C4-2B (cell line): Measurements from ENCODE around the gene SHROOM1.

ENCODE experiments used
- ZFX ChIP-seq: fragments of 450-650 bp; IDR thresholded peaks from 2 replicates; pipeline ENCODE4 v1.6.1; 2017
- TF ChIP-seq, protein P1 (sequence below): fragments of 450-650 bp; conservative IDR thresholded peaks from 2 replicates; pipeline ENCODE4 v1.5.1; 2017; ENCODE audit warnings: mild to moderate bottlenecking

DNA sequence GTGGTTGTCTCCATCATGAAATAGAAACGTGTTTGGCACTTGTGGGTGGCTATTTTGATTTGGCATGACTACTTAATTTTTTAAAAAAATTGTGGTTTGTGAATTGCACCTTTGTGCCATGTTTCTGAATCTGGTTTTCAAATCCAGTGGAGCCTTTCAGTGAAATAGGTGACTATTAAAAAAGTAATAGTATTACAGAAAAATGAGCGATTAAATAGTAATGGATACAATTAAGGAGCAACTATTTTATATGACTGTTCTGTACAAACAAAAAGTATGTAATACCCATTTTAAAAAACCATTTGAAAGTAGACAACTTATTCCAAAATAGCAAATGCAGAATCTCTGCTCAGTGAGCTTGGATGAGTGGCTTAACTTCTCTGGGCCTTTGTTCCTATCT is 14.4 kb downstream of the SHROOM1 start:
- TF ChIP-seq, protein P1, sequence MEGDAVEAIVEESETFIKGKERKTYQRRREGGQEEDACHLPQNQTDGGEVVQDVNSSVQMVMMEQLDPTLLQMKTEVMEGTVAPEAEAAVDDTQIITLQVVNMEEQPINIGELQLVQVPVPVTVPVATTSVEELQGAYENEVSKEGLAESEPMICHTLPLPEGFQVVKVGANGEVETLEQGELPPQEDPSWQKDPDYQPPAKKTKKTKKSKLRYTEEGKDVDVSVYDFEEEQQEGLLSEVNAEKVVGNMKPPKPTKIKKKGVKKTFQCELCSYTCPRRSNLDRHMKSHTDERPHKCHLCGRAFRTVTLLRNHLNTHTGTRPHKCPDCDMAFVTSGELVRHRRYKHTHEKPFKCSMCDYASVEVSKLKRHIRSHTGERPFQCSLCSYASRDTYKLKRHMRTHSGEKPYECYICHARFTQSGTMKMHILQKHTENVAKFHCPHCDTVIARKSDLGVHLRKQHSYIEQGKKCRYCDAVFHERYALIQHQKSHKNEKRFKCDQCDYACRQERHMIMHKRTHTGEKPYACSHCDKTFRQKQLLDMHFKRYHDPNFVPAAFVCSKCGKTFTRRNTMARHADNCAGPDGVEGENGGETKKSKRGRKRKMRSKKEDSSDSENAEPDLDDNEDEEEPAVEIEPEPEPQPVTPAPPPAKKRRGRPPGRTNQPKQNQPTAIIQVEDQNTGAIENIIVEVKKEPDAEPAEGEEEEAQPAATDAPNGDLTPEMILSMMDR = no peak
- no peak for TF ChIP-seq ZFX
